Progenitor cell of endocrine pancreas (in vitro differentiated cells): ENCODE data around the gene GABBR2. TPM values are rescaled to one million over a fixed set of nuclear protein-coding genes. Genes with fewer than 3 reads are reported as not detected.

ENCODE experiments used
- DNase-seq: peaks from one replicate; pipeline ENCODE4 v3.0.0; 2021; ENCODE audit warnings: low spot score; ENCODE audit not compliant: unreplicated experiment
- H3K27ac Mint-ChIP-seq: 2 replicates; pipeline ENCODE4 v1.8.0; 2021; ENCODE audit warnings: mild to moderate bottlenecking, moderate library complexity, mixed read lengths
- H3K27me3 Mint-ChIP-seq: 2 replicates; pipeline ENCODE4 v1.8.0; 2021; ENCODE audit warnings: mixed read lengths
- H3K36me3 Mint-ChIP-seq: 2 replicates; pipeline ENCODE4 v1.8.0; 2022; ENCODE audit warnings: mixed read lengths; ENCODE audit not compliant: insufficient read depth
- H3K4me1 Mint-ChIP-seq: 2 replicates; pipeline ENCODE4 v1.8.0; 2021; ENCODE audit warnings: low read depth, mixed read lengths
- H3K4me3 Mint-ChIP-seq: 2 replicates; pipeline ENCODE4 v1.8.0; 2021; ENCODE audit warnings: low read depth, mild to moderate bottlenecking, moderate library complexity, mixed read lengths
- H3K9me3 Mint-ChIP-seq: 2 replicates; pipeline ENCODE4 v1.8.0; 2021; ENCODE audit warnings: low read depth, mixed read lengths
- total RNA-seq: library from RNA; stranded (reverse); gene quantifications from 2 replicates; pipeline ENCODE4 v1.2.1, GENCODE V29; 2021
- TF ChIP-seq, protein P1 (sequence below): fragments of 200-600 bp; sonication (generic); IDR thresholded peaks from one replicate; pipeline ENCODE4 v1.5.0; 2021; ENCODE audit warnings: antibody characterized with exemption, mild to moderate bottlenecking; ENCODE audit not compliant: unreplicated experiment

The GABBR2 gene
- total RNA-seq, 1 donor from 2014 or later = 0.84 TPM

DNA sequence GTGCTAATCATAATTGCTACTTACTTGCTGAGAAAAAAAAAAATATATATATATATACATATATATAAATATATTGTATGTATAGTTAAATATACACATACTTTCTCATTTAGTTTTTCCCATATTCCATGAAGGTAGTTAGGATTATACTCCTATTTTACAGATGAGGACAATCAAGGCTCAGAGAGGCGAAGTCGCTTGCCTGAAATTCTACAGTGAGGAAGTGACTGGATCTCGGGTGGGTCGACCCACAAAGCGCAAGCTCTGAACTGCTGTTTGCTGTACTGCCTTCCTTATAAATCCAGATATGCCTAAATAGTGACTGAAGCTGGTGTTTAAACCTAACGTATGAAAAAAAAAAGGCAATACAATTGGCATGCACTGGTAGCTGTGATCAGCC lies 305.0 kb downstream of the GABBR2 start:
- Mint-ChIP-seq H3K9me3 (no peaks in the 10 kb centered on the region), H3K27ac (no peak overlapping the region), H3K4me3 (no peak overlapping the region), H3K27me3 (peaks cover 6% of the 10 kb centered on the region), H3K4me1 (no peaks in the 10 kb centered on the region), H3K36me3 (no peaks in the 10 kb centered on the region)
- no peak for DNase-seq
- TF ChIP-seq, protein P1, sequence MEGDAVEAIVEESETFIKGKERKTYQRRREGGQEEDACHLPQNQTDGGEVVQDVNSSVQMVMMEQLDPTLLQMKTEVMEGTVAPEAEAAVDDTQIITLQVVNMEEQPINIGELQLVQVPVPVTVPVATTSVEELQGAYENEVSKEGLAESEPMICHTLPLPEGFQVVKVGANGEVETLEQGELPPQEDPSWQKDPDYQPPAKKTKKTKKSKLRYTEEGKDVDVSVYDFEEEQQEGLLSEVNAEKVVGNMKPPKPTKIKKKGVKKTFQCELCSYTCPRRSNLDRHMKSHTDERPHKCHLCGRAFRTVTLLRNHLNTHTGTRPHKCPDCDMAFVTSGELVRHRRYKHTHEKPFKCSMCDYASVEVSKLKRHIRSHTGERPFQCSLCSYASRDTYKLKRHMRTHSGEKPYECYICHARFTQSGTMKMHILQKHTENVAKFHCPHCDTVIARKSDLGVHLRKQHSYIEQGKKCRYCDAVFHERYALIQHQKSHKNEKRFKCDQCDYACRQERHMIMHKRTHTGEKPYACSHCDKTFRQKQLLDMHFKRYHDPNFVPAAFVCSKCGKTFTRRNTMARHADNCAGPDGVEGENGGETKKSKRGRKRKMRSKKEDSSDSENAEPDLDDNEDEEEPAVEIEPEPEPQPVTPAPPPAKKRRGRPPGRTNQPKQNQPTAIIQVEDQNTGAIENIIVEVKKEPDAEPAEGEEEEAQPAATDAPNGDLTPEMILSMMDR = no peak

DNA sequence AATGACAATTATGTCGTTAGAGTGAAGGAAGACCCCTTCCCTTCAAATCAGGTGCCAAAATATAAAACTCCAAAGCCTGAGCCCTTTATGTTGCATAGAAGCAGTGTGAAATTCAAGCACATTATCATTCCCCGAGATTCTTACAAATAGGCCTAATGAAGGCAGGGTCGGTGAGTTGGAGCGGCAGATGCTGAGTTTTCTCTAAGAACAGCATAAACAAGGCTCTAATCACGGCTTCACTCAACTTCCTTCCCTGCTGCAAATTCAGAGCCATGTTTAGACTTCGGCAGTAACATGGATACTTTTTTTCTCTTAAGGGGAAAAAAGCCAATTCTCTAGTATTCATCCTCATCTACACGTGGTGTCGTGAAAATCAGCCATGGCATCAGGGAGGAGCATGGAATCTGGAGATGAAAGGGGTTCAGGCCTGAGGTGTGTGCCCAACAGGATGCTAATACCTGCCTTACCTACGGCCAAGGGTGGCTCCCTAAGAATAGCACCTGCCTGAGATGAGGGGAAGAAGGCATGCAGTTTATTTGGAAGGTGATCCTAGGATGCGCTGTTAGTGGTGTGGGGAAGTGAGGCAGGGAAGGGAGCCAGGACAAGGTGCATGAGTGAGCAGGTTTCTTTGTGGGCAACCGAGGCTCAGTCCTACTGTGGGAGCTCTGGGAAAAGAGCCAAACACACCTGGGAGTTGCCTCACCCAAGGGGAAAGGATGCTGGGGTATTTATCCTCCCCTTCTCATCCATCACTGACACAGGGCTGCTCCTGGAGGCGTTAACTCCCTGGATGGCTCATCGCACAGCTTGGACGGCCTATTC lies 306.5 kb downstream of the GABBR2 start:
- Mint-ChIP-seq H3K36me3 (no peaks in the 10 kb centered on the region), H3K27me3 (peaks cover 12% of the 10 kb centered on the region), H3K9me3 (no peaks in the 10 kb centered on the region), H3K27ac (no peak overlapping the region), H3K4me1 (no peaks in the 10 kb centered on the region), H3K4me3 (no peak overlapping the region)
- DNase-seq = no peak
- TF ChIP-seq, protein P1 = no peak

DNA sequence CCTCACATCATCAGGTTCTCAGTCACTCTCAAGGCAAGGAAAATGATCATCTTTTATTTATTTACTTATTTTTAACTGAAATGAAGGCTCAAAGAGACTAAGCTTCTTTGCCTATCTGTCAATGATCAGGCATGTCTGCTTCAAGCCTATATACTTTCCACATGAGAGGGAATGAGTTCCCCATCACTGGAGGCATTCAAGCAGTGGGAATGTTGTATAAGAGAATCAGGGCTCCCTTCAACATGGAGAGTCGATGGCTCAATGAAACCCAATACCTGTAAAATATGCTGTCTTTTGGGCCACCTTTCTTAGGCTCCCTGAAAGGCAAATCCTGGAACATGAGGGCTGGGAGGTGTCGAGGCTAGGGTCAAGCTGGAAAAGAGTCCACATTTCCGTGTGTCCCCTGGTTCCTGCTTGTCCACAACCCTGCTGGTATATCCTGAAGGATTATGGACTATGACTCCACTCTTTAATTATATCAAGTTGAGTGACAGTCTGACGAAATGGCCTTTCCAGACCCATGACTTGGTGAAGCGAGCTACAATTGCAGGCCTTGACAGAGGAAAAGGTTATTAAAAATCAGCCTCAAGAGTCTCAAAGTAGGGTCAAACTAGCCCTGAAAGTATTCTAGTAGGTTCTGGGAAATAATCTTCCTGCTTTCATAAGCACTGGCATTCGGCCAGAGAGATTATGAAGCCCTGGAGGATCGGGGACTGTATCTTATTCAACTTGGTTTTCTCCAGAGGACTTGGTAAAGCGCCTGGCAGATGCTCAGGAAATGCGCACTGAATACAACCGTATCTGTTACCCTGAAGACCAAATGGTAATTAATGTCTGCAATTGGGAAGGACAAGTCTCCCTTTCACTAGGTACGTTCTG lies 307.4 kb downstream of the GABBR2 start:
- peaks cover 12% of the 10 kb centered on the region for H3K27me3 Mint-ChIP-seq
- no peaks in the 10 kb centered on the region for H3K4me1 Mint-ChIP-seq
- no peak for DNase-seq
- no peak overlapping the region for H3K4me3 Mint-ChIP-seq
- TF ChIP-seq, protein P1 = no peak
- no peaks in the 10 kb centered on the region for H3K36me3 Mint-ChIP-seq
- no peak overlapping the region for H3K27ac Mint-ChIP-seq
- no peaks in the 10 kb centered on the region for H3K9me3 Mint-ChIP-seq

DNA sequence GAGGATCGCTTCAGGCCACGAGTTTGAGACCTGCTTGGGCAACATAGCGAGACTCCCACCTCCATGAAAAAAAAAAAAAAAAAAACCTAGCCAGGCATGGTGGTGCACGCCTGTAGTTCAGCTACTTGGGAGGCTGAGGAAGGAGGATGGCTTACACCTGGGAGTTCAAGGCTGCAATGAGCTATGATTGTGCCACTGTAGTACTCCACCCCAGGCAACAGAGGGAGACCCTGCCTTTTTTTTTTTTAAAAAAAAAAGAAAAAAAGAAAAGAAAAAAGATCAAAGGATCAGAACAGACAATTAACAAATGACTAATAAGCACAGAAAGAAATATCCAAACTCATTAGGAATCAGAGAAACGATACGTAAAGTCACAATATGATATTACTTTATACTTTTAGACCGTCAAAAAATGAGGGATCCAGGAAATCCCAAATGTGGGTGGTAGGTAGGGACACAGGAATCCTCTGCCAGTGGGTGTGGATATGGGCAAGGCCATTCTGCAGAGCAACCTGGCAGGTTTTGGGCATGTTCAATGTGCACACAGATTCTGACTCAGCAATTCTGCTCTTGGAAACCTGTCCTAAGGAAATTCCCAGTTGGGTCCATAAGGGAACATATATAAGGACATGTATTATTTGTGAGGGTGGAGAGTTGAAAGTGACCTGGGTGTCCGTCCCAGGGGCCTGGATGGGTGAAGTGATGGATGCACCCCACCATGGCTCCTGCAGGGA lies 308.6 kb downstream of the GABBR2 start:
- DNase-seq = no peak
- no peaks in the 10 kb centered on the region for H3K9me3 Mint-ChIP-seq
- no peak overlapping the region for H3K4me3 Mint-ChIP-seq
- H3K4me1 Mint-ChIP-seq = no peaks in the 10 kb centered on the region
- peak overlapping the region; percentile 50 for H3K27ac Mint-ChIP-seq
- TF ChIP-seq, protein P1 = no peak
- peaks cover 18% of the 10 kb centered on the region for H3K27me3 Mint-ChIP-seq
- no peaks in the 10 kb centered on the region for H3K36me3 Mint-ChIP-seq

DNA sequence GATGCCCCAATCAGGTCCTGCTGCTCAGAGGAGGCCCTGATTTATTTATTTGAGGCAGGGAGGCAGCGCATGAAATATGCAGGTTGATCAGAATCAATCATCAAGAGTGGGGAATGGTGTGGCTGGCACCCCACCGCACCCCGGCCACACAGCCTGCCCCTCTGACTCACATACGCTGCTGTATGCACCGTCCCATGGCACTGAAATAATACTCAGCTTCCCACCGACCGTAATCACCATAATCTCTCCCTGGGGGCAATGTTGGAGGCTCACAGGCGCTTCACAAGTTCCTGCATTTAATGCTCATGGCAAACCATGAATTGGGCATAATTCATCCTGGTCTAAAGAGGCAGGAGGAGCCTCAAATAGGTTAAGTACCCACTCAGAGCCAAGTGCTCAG lies 312.1 kb downstream of the GABBR2 start:
- peaks cover 3% of the 10 kb centered on the region for H3K9me3 Mint-ChIP-seq
- H3K36me3 Mint-ChIP-seq = no peaks in the 10 kb centered on the region
- H3K27me3 Mint-ChIP-seq = peaks cover 19% of the 10 kb centered on the region
- TF ChIP-seq, protein P1 = no peak
- no peaks in the 10 kb centered on the region for H3K4me1 Mint-ChIP-seq
- H3K27ac Mint-ChIP-seq = no peak overlapping the region
- H3K4me3 Mint-ChIP-seq = no peak overlapping the region
- no peak for DNase-seq
